Skeletal muscle tissue (tissue), 4 donors: ENCODE measurements around the gene LTBP1. TPM values are rescaled to one million over a fixed set of nuclear protein-coding genes. Genes with fewer than 3 reads are reported as not detected.

Source experiments
- H3K27ac ChIP-seq: one replicate; pipeline ENCODE4 v1.7.0; 2013; ENCODE audit warnings: mild to moderate bottlenecking, low read depth, low read length, inconsistent platforms
- H3K27me3 ChIP-seq, 3 donors: one replicate each; pipeline ENCODE4 v1.7.0; 2013; ENCODE audit warnings: low read length in 3 of 3; ENCODE audit not compliant: control insufficient read depth in 3 of 3, insufficient read depth in 3 of 3
- H3K36me3 ChIP-seq, 3 donors: one replicate each; pipeline ENCODE4 v1.7.0; 2013; ENCODE audit warnings: low read length in 3 of 3; ENCODE audit not compliant: control insufficient read depth in 3 of 3, insufficient read depth in 3 of 3
- H3K4me1 ChIP-seq, 3 donors: one replicate each; pipeline ENCODE4 v1.7.0; 2013; ENCODE audit warnings: low read length in 3 of 3, mild to moderate bottlenecking in 3 of 3; ENCODE audit not compliant: control insufficient read depth in 3 of 3, insufficient read depth in 3 of 3
- H3K4me3 ChIP-seq, 3 donors: one replicate each; pipeline ENCODE4 v1.7.0; 2013; ENCODE audit warnings: low read length in 3 of 3
- H3K9ac ChIP-seq, 3 donors: one replicate each; pipeline ENCODE4 v1.7.0; 2013; ENCODE audit warnings: low read length in 3 of 3, mild to moderate bottlenecking in 3 of 3, moderate library complexity in 2 of 3, low read depth in 1 of 3
- H3K9me3 ChIP-seq, 3 donors: one replicate each; pipeline ENCODE4 v1.7.0; 2013; ENCODE audit warnings: low read length in 3 of 3; ENCODE audit not compliant: control insufficient read depth in 3 of 3
- total RNA-seq: library from RNA; depleted of rRNA; stranded (reverse); fragments of >200 nt; gene quantifications from one replicate; pipeline ENCODE4 v1.2.3, GENCODE V29; 2014
- donor health status: Osteomylitis.

The LTBP1 gene
- total RNA-seq, 1 donor from 2014 or later, result 78.8 TPM

DNA sequence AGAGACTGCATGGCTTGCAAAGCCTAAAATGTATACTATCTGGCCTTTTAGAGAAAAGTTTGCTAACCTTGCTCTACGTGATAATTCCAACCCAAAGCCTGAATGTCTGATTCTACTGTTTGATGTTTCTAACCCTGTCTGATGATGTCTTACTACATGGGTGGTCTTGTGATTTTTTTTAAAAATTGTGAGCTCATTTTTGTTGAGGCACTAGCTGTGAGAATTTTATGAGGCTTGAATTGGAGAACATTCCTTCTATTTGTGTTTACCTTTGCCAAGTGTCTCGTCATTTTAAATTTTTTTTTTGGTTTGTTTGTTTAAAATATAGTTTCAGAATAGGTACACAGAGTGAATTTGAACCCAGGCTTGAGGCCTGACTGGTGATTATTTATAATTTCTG is 15.2 kb upstream of the LTBP1 start:
- no peaks in the 10 kb centered on the region for H3K9me3 ChIP-seq
- H3K4me1 ChIP-seq, result no peaks in the 10 kb centered on the region
- no peak overlapping the region for H3K4me3 ChIP-seq
- no peak overlapping the region for H3K27ac ChIP-seq
- no peak overlapping the region for H3K9ac ChIP-seq
- H3K27me3 ChIP-seq, result no peaks in the 10 kb centered on the region
- H3K36me3 ChIP-seq, result no peaks in the 10 kb centered on the region

- no peak overlapping the region for H3K9ac ChIP-seq
- no peak overlapping the region for H3K4me3 ChIP-seq
- H3K27me3 ChIP-seq, result no peaks in the 10 kb centered on the region
- H3K9me3 ChIP-seq, result no peaks in the 10 kb centered on the region
- no peaks in the 10 kb centered on the region for H3K4me1 ChIP-seq
- H3K36me3 ChIP-seq, result no peaks in the 10 kb centered on the region
- H3K27ac ChIP-seq, result no peak overlapping the region
Observed at GRCh38 chr2:32931945-32932709, 14.6 kb upstream of the LTBP1 start.

DNA sequence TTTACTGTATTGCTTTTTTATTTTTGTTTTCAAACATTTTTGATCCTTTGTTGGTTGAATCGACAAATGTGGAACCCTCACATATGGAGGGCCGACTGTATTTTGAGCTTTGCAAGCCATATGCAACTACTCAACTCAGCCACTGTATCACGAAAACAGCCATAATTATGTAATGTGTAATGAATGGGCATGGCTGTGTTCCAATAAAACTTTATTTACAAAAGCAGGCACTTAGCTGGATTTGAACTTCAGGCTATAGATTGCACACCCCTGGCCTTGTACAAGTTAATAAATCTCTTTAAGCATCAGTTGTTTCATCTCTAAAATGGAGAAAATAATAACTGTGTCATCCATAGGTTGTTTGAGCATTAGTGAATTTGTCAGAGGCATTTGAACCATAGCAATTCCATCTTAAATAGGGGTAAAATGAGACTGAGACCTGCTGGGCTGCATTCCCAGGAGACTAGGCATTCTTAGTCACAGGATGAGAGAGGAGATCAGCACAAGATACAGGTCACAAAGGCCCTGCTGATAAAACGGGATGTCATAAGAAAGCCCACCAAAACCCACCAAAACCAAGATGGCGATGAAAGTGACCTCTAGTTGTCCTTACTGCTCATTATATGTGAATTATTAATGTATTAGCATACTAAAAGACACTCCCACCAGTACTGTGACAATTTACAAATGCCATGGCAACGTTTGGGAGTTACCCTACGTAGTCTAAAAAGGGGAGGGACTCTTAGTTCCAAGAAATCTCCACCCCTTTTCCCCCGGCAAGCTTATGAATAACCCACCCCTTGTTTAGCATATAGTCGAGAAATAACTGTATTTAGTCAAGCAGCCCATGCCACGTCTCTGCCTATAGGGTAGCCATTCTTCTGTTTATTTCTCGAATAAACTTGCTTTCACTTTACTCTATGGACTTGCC is 13.7 kb upstream of the LTBP1 start:
- no peak overlapping the region for H3K27ac ChIP-seq
- no peaks in the 10 kb centered on the region for H3K9me3 ChIP-seq
- H3K27me3 ChIP-seq, result no peaks in the 10 kb centered on the region
- H3K4me1 ChIP-seq, result no peaks in the 10 kb centered on the region
- no peak overlapping the region for H3K4me3 ChIP-seq
- no peak overlapping the region for H3K9ac ChIP-seq
- H3K36me3 ChIP-seq, result no peaks in the 10 kb centered on the region

DNA sequence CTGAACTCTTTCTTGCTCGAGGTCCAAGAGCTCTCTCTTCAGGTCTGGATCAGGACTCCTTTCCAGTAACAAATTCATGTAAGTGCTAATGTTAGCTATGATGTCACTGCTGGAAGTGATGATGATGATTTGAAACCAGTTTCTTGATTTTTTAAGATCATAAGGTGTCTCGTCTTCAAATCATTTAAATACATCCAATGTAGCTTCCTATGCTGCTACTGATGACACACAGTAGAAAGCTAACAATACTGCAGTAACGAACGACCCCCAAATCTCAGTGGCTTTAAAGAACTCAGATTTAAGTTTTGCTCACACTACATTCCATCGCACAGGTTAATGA is 13.0 kb upstream of the LTBP1 start:
- Histone ChIP-seq H3K36me3 (no peaks in the 10 kb centered on the region), H3K27ac (no peak overlapping the region), H3K9ac (no peak overlapping the region), H3K4me1 (no peaks in the 10 kb centered on the region), H3K27me3 (no peaks in the 10 kb centered on the region), H3K9me3 (no peaks in the 10 kb centered on the region), H3K4me3 (no peak overlapping the region)

DNA sequence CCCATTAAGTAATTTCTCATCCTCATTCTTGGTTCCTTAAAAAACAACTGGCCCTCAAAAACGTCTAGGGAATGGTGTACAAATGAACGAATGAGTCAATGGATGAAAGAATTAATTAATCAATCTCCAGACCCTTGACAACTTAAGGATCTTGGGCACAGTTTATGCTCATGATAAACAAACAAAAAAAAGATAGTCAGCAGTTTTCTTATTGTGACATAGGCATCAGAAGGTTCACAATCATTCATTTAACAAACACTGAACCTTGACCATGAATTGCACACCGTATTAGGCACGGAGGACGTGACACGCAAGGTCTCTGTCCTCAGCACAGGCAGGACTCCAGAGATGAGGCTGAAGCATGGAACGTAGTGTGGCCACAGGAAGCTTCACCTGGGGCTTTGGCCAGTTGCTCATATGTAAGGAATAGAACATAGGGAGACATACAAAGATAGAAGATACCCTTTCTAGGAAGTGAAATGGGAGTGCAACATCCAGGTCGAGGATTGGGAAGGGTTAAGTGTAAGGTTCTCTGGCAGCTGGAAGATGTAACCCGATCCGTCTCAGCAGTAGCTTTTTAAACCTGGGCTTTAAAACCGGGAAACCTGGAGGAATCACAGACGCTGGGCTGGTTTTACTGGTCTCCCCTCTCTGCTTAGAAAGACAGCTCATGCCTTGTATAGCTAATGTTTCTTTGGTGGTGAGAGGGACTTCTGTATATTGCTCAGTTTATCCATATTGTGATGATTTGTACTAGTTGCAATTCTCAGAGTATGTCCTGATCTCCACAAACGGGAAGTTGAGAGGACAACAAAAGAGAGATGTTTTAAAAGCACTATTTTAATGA is 8.9 kb upstream of the LTBP1 start:
- Histone ChIP-seq H3K4me3 (no peak overlapping the region), H3K9ac (peak overlapping the region in 1 of 3 donors; percentile 17), H3K27me3 (no peaks in the 10 kb centered on the region), H3K36me3 (no peaks in the 10 kb centered on the region), H3K9me3 (no peaks in the 10 kb centered on the region), H3K4me1 (no peaks in the 10 kb centered on the region), H3K27ac (no peak overlapping the region)

GRCh38 chr2:32938934-32939333 is 7.8 kb upstream of the LTBP1 start:
- no peak overlapping the region for H3K27ac ChIP-seq
- H3K9ac ChIP-seq, result no peak overlapping the region
- H3K27me3 ChIP-seq, result no peaks in the 10 kb centered on the region
- no peaks in the 10 kb centered on the region for H3K4me1 ChIP-seq
- no peaks in the 10 kb centered on the region for H3K9me3 ChIP-seq
- no peaks in the 10 kb centered on the region for H3K36me3 ChIP-seq
- H3K4me3 ChIP-seq, result no peak overlapping the region

- Histone ChIP-seq H3K9me3 (no peaks in the 10 kb centered on the region), H3K27me3 (peaks cover 0 to 1% (median 0%) of the 10 kb centered on the region in 3 donors), H3K36me3 (no peaks in the 10 kb centered on the region), H3K4me3 (no peak overlapping the region), H3K9ac (no peak overlapping the region), H3K4me1 (no peaks in the 10 kb centered on the region), H3K27ac (no peak overlapping the region)
Observed at GRCh38 chr2:32940316-32940997, 6.3 kb upstream of the LTBP1 start.

- Histone ChIP-seq H3K4me3 (no peak overlapping the region), H3K9me3 (no peaks in the 10 kb centered on the region), H3K27ac (no peak overlapping the region), H3K36me3 (no peaks in the 10 kb centered on the region), H3K4me1 (peaks cover 0 to 6% (median 2%) of the 10 kb centered on the region in 3 donors), H3K27me3 (peaks cover 0 to 2% (median 0%) of the 10 kb centered on the region in 3 donors), H3K9ac (no peak overlapping the region)
Observed at GRCh38 chr2:32941944-32942690, 4.6 kb upstream of the LTBP1 start.
